Activated CD4-positive, alpha-beta memory T cell treated with anti-CD3 and anti-CD28 coated beads for 36 hours (primary cell): Measurements from ENCODE around the gene TGFB1I1. TPM values are rescaled to one million over a fixed set of nuclear protein-coding genes. Genes with fewer than 3 reads are reported as not detected.
A peak's percentile ranks its signal among the peaks of the same experiment; 100 is the strongest.
"Not testable (repeated sequence)": the region's sequence is repeated elsewhere in the genome, so short reads cannot be mapped to it uniquely, and the experiment has no call there.

ENCODE experiments used
- CTCF ChIA-PET: fragments of 350-600 bp; sonication (Branson Sonifier 250); formaldehyde crosslinking; loops from one replicate; lab custom pipeline; 2021; ENCODE audit warnings: antibody characterized with exemption, inconsistent platforms; lab: Charles Lee
- POLR2A ChIA-PET: fragments of 350-600 bp; sonication (Branson Sonifier 250); formaldehyde crosslinking; loops from one replicate; lab custom pipeline; 2021; ENCODE audit warnings: antibody characterized with exemption; lab: Charles Lee
- DNase-seq: peaks from one replicate; pipeline ENCODE4 v3.0.0-alpha.2; 2020
- H3K27ac Mint-ChIP-seq: one replicate; pipeline ENCODE4 v1.8.0; 2021; ENCODE audit warnings: mixed read lengths
- H3K27me3 Mint-ChIP-seq: one replicate; pipeline ENCODE4 v1.8.0; 2021; ENCODE audit warnings: mixed read lengths
- H3K36me3 Mint-ChIP-seq: one replicate; pipeline ENCODE4 v1.8.0; 2021; ENCODE audit warnings: mixed read lengths
- H3K4me1 Mint-ChIP-seq: one replicate; pipeline ENCODE4 v1.8.0; 2021; ENCODE audit warnings: low read depth, mixed read lengths
- H3K4me3 Mint-ChIP-seq: one replicate; pipeline ENCODE4 v1.8.0; 2021; ENCODE audit warnings: mild to moderate bottlenecking, mixed read lengths
- H3K9me3 Mint-ChIP-seq: one replicate; pipeline ENCODE4 v1.8.0; 2021; ENCODE audit warnings: mixed read lengths
- intact Hi-C: fragments of 100-400 bp; cut with micrococcal nuclease; formaldehyde crosslinking; loops from one replicate; pipeline ENCODE4 v1.15.1; 2023
- total RNA-seq, 2 experiments: library from RNA; stranded (reverse); gene quantifications; one replicate each; pipeline ENCODE4 v1.2.3, GENCODE V29; 2021

Gene TGFB1I1
- total RNA-seq, 2 experiments from 2014 or later: 0.80 to 1.1 TPM

- H3K9me3 Mint-ChIP-seq, POLR2A ChIA-PET, H3K4me3 Mint-ChIP-seq, intact Hi-C loops, H3K27me3 Mint-ChIP-seq, H3K36me3 Mint-ChIP-seq, H3K27ac Mint-ChIP-seq, DNase-seq, H3K4me1 Mint-ChIP-seq, CTCF ChIA-PET: not testable (repeated sequence)
Measured at GRCh38 chr16:31484048-31484447, 12.1 kb downstream of the TGFB1I1 start.

- no peak for DNase-seq
- peaks cover 6% of the 10 kb centered on the region for H3K4me1 Mint-ChIP-seq
- no peaks in the 10 kb centered on the region for H3K36me3 Mint-ChIP-seq
- ChIA-PET CTCF (no interaction called here), POLR2A (no interaction called here)
- no peak overlapping the region for H3K27ac Mint-ChIP-seq
- H3K4me3 Mint-ChIP-seq: no peak overlapping the region
- no peaks in the 10 kb centered on the region for H3K9me3 Mint-ChIP-seq
- intact Hi-C loops: no loop called here
- no peaks in the 10 kb centered on the region for H3K27me3 Mint-ChIP-seq
Measured at GRCh38 chr16:31484491-31485171, 12.7 kb downstream of the TGFB1I1 start.

GRCh38 chr16:31485571-31485970, 13.6 kb downstream of the TGFB1I1 start:
- DNase-seq: no peak
- H3K27ac Mint-ChIP-seq: no peak overlapping the region
- H3K36me3 Mint-ChIP-seq: no peaks in the 10 kb centered on the region
- no peaks in the 10 kb centered on the region for H3K9me3 Mint-ChIP-seq
- H3K4me3 Mint-ChIP-seq: no peak overlapping the region
- H3K27me3 Mint-ChIP-seq: no peaks in the 10 kb centered on the region
- CTCF ChIA-PET: no interaction called here
- H3K4me1 Mint-ChIP-seq: peaks cover 6% of the 10 kb centered on the region
- POLR2A ChIA-PET: interaction anchor here (1.2 kb wide), 1 partner anchor 26 kb away, joined by 3 read pairs; no protein-coding TSS in a partner anchor
- intact Hi-C loops: no loop called here

GRCh38 chr16:31486045-31486444, 14.1 kb downstream of the TGFB1I1 start:
- Mint-ChIP-seq H3K4me1 (peaks cover 6% of the 10 kb centered on the region), H3K4me3 (no peak overlapping the region), H3K27me3 (no peaks in the 10 kb centered on the region), H3K27ac (no peak overlapping the region), H3K9me3 (no peaks in the 10 kb centered on the region), H3K36me3 (peaks cover 3% of the 10 kb centered on the region)
- DNase-seq: no peak
- CTCF ChIA-PET: no interaction called here
- POLR2A ChIA-PET: interaction anchor here (1.2 kb wide), 1 partner anchor 26 kb away, joined by 3 read pairs; no protein-coding TSS in a partner anchor
- intact Hi-C loops: no loop called here

GRCh38 chr16:31487071-31487719, 15.2 kb downstream of the TGFB1I1 start:
- Mint-ChIP-seq H3K4me1 (peaks cover 6% of the 10 kb centered on the region), H3K9me3 (no peaks in the 10 kb centered on the region), H3K36me3 (peaks cover 3% of the 10 kb centered on the region), H3K27ac (no peak overlapping the region), H3K27me3 (no peaks in the 10 kb centered on the region), H3K4me3 (peak overlapping the region; percentile 84)
- ChIA-PET CTCF (no interaction called here), POLR2A (interaction anchor here (1.2 to 1.5 kb wide), 2 partner anchors 10 to 28 kb away, joined by 4 to 5 read pairs; partner anchors contain the start of gene ARMC5)
- intact Hi-C loops: loop anchor here (1.0 kb wide), 1 partner anchor 10 kb away; no protein-coding TSS in a partner anchor
- no peak for DNase-seq

- Mint-ChIP-seq H3K4me1 (peaks cover 6% of the 10 kb centered on the region), H3K27ac (no peak overlapping the region), H3K36me3 (peaks cover 3% of the 10 kb centered on the region), H3K4me3 (peak overlapping the region; percentile 84), H3K27me3 (no peaks in the 10 kb centered on the region), H3K9me3 (no peaks in the 10 kb centered on the region)
- POLR2A ChIA-PET: interaction anchor here (1.2 to 2.1 kb wide), 3 partner anchors 9 to 29 kb away, joined by 4 to 9 read pairs (median 5); partner anchors contain the start of gene ARMC5
- CTCF ChIA-PET: no interaction called here
- peak; percentile 74 for DNase-seq
- intact Hi-C loops: loop anchor here (1.0 kb wide), 1 partner anchor 11 kb away; no protein-coding TSS in a partner anchor
Measured at GRCh38 chr16:31487720-31488467, 15.9 kb downstream of the TGFB1I1 start.

GRCh38 chr16:31488468-31489297, 16.7 kb downstream of the TGFB1I1 start:
- Mint-ChIP-seq H3K9me3 (no peaks in the 10 kb centered on the region), H3K36me3 (peaks cover 4% of the 10 kb centered on the region), H3K4me1 (peaks cover 6% of the 10 kb centered on the region), H3K4me3 (no peak overlapping the region), H3K27me3 (no peaks in the 10 kb centered on the region), H3K27ac (no peak overlapping the region)
- intact Hi-C loops: no loop called here
- ChIA-PET CTCF (no interaction called here), POLR2A (interaction anchor here (1.2 to 2.1 kb wide), 3 partner anchors 9 to 30 kb away, joined by 4 to 9 read pairs (median 5); partner anchors contain the start of gene ARMC5)
- DNase-seq: no peak

- intact Hi-C loops: no loop called here
- H3K27ac Mint-ChIP-seq: no peak overlapping the region
- CTCF ChIA-PET: no interaction called here
- peaks cover 4% of the 10 kb centered on the region for H3K36me3 Mint-ChIP-seq
- DNase-seq: no peak
- POLR2A ChIA-PET: interaction anchor here (2.1 kb wide), 1 partner anchor 12 kb away, joined by 9 read pairs; no protein-coding TSS in a partner anchor
- no peak overlapping the region for H3K4me3 Mint-ChIP-seq
- peaks cover 6% of the 10 kb centered on the region for H3K4me1 Mint-ChIP-seq
- H3K27me3 Mint-ChIP-seq: no peaks in the 10 kb centered on the region
- no peaks in the 10 kb centered on the region for H3K9me3 Mint-ChIP-seq
Measured at GRCh38 chr16:31489298-31489564, 17.3 kb downstream of the TGFB1I1 start.

- H3K36me3 Mint-ChIP-seq: peaks cover 4% of the 10 kb centered on the region
- H3K4me1 Mint-ChIP-seq: peaks cover 6% of the 10 kb centered on the region
- no peak overlapping the region for H3K4me3 Mint-ChIP-seq
- intact Hi-C loops: no loop called here
- POLR2A ChIA-PET: interaction anchor here (0.9 to 2.1 kb wide), 2 partner anchors 13 to 18 kb away, joined by 4 to 9 read pairs; partner anchors contain the start of gene RUSF1
- H3K27ac Mint-ChIP-seq: no peak overlapping the region
- no peak for DNase-seq
- CTCF ChIA-PET: no interaction called here
- no peaks in the 10 kb centered on the region for H3K27me3 Mint-ChIP-seq
- no peaks in the 10 kb centered on the region for H3K9me3 Mint-ChIP-seq
Measured at GRCh38 chr16:31489616-31490584, 17.9 kb downstream of the TGFB1I1 start.

- intact Hi-C loops: no loop called here
- Mint-ChIP-seq H3K4me1 (peaks cover 3% of the 10 kb centered on the region), H3K27ac (no peak overlapping the region), H3K27me3 (no peaks in the 10 kb centered on the region), H3K4me3 (no peak overlapping the region), H3K36me3 (peaks cover 4% of the 10 kb centered on the region), H3K9me3 (no peaks in the 10 kb centered on the region)
- CTCF ChIA-PET: interaction anchor here (0.6 to 1.0 kb wide), 2 partner anchors 19 to 31 kb away, joined by 3 read pairs; no protein-coding TSS in a partner anchor
- DNase-seq: no peak
- POLR2A ChIA-PET: no interaction called here
Measured at GRCh38 chr16:31491778-31492418, 19.9 kb downstream of the TGFB1I1 start.
